Parathyroid adenoma (tissue), 2 donors: Measurements from ENCODE around the gene PLAC8.
"Not testable (repeated sequence)": the region's sequence is repeated elsewhere in the genome, so short reads cannot be mapped to it uniquely, and the experiment has no call there.

ENCODE experiments used
- H2AFZ ChIP-seq: fragments of 300-600 bp; sonication (generic); one replicate; pipeline ENCODE4 v1.7.0; 2017; ENCODE audit warnings: antibody characterized with exemption, mild to moderate bottlenecking
- H3K27ac ChIP-seq: fragments of 300-600 bp; sonication (generic); one replicate; pipeline ENCODE4 v1.7.0; 2017
- H3K27me3 ChIP-seq: fragments of 300-600 bp; sonication (generic); one replicate; pipeline ENCODE4 v1.7.0; 2017; ENCODE audit warnings: low read length; ENCODE audit not compliant: control insufficient read depth, insufficient read depth
- H3K36me3 ChIP-seq: fragments of 300-600 bp; sonication (generic); one replicate; pipeline ENCODE4 v1.7.0; 2017; ENCODE audit warnings: low read length; ENCODE audit not compliant: control insufficient read depth, insufficient read depth
- H3K4me1 ChIP-seq: fragments of 300-600 bp; sonication (generic); one replicate; pipeline ENCODE4 v1.7.0; 2017; ENCODE audit warnings: control low read depth
- H3K4me2 ChIP-seq: fragments of 300-600 bp; sonication (generic); one replicate; pipeline ENCODE4 v1.7.0; 2017; ENCODE audit warnings: low read length
- H3K4me3 ChIP-seq: fragments of 300-600 bp; sonication (generic); one replicate; pipeline ENCODE4 v1.7.0; 2017; ENCODE audit warnings: low read depth, low read length
- H3K79me2 ChIP-seq: fragments of 300-600 bp; sonication (generic); one replicate; pipeline ENCODE4 v1.7.0; 2017; ENCODE audit warnings: control low read depth
- H3K9ac ChIP-seq: fragments of 300-600 bp; sonication (generic); one replicate; pipeline ENCODE4 v1.7.0; 2017; ENCODE audit warnings: mild to moderate bottlenecking
- H3K9me3 ChIP-seq: fragments of 300-600 bp; sonication (generic); one replicate; pipeline ENCODE4 v1.7.0; 2017; ENCODE audit warnings: low read length; ENCODE audit not compliant: control insufficient read depth
- CTCF ChIP-seq: fragments of 300-600 bp; sonication (generic); IDR thresholded peaks from one replicate; pipeline ENCODE4 v1.7.0; 2017; ENCODE audit warnings: antibody characterized with exemption, mild to moderate bottlenecking
- donor health status: primary hyperparathyroidism.

Gene PLAC8

GRCh38 chr4:83096397-83096796 is 18.1 kb downstream of the PLAC8 start:
- Histone ChIP-seq H3K79me2 (no peaks in the 10 kb centered on the region), H2AFZ (no peak overlapping the region), H3K27ac (no peak overlapping the region), H3K36me3 (no peaks in the 10 kb centered on the region), H3K4me3 (no peak overlapping the region), H3K4me2 (no peak overlapping the region), H3K4me1 (no peaks in the 10 kb centered on the region), H3K9ac (no peak overlapping the region), H3K9me3 (no peaks in the 10 kb centered on the region), H3K27me3 (no peaks in the 10 kb centered on the region)
- no peak for TF ChIP-seq CTCF

- Histone ChIP-seq H3K4me1 (no peaks in the 10 kb centered on the region), H3K27ac (no peak overlapping the region), H3K4me3 (no peak overlapping the region), H3K4me2 (no peak overlapping the region), H3K9me3 (no peaks in the 10 kb centered on the region), H2AFZ (no peak overlapping the region), H3K9ac (no peak overlapping the region), H3K27me3 (no peaks in the 10 kb centered on the region), H3K79me2 (no peaks in the 10 kb centered on the region), H3K36me3 (no peaks in the 10 kb centered on the region)
- no peak for TF ChIP-seq CTCF
Observed at GRCh38 chr4:83093060-83093640, 21.4 kb downstream of the PLAC8 start.

- Histone ChIP-seq H3K4me3 (no peak overlapping the region), H3K4me2 (no peak overlapping the region), H3K79me2 (no peaks in the 10 kb centered on the region), H2AFZ (no peak overlapping the region), H3K4me1 (no peaks in the 10 kb centered on the region), H3K27me3 (no peaks in the 10 kb centered on the region), H3K27ac (no peak overlapping the region), H3K9me3 (no peaks in the 10 kb centered on the region), H3K36me3 (no peaks in the 10 kb centered on the region), H3K9ac (no peak overlapping the region)
- no peak for TF ChIP-seq CTCF
Observed at GRCh38 chr4:83089410-83090157, 24.9 kb downstream of the PLAC8 start.

GRCh38 chr4:83084956-83085355 is 29.6 kb downstream of the PLAC8 start:
- H3K9me3 ChIP-seq, H2AFZ ChIP-seq: not testable (repeated sequence)

GRCh38 chr4:83083925-83084475 is 30.5 kb downstream of the PLAC8 start:
- H3K27ac ChIP-seq: no peak overlapping the region
- no peaks in the 10 kb centered on the region for H3K27me3 ChIP-seq
- H3K9ac ChIP-seq: no peak overlapping the region
- H3K4me1 ChIP-seq: no peaks in the 10 kb centered on the region
- no peak overlapping the region for H3K4me2 ChIP-seq
- no peaks in the 10 kb centered on the region for H3K36me3 ChIP-seq
- no peak overlapping the region for H3K4me3 ChIP-seq
- no peaks in the 10 kb centered on the region for H3K9me3 ChIP-seq
- H3K79me2 ChIP-seq: no peaks in the 10 kb centered on the region
- TF ChIP-seq CTCF: no peak
- H2AFZ ChIP-seq: no peak overlapping the region

More at GRCh38 chr4:83084956-83085355, 29.6 kb downstream of the PLAC8 start:
- not testable (repeated sequence) for H3K36me3 ChIP-seq, H3K4me2 ChIP-seq, H3K27ac ChIP-seq, H3K79me2 ChIP-seq, H3K4me3 ChIP-seq, H3K27me3 ChIP-seq, H3K4me1 ChIP-seq, H3K9ac ChIP-seq
